HG03045 (cell line): Measurements from ENCODE around the gene EML3.
"Not testable (repeated sequence)": the region's sequence is repeated elsewhere in the genome, so short reads cannot be mapped to it uniquely, and the experiment has no call there.

ENCODE experiments used
- ATAC-seq: cut with Tn5 transposase; IDR thresholded peaks from one replicate; pipeline ENCODE4 v1.9.1; 2021; ENCODE audit warnings: mild to moderate bottlenecking, moderate library complexity; ENCODE audit not compliant: unreplicated experiment

The EML3 gene

DNA sequence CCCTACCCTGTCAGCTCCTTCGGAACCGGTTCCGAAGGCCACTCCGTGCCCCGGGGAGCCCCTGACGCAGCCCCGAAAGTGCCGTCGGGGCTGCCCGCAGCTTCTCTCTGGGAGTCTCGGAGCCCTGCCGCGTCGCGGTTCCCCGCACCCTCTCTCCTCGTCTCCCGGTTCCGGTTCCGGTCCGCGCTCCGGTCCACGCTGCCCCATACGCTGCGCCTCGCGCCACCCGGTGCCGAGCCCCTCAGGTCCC lies 11.5 kb downstream of the EML3 start:
- peak; percentile 20 for ATAC-seq

GRCh38 chr11:62600367-62601121 lies 12.0 kb downstream of the EML3 start:
- ATAC-seq: no peak

DNA sequence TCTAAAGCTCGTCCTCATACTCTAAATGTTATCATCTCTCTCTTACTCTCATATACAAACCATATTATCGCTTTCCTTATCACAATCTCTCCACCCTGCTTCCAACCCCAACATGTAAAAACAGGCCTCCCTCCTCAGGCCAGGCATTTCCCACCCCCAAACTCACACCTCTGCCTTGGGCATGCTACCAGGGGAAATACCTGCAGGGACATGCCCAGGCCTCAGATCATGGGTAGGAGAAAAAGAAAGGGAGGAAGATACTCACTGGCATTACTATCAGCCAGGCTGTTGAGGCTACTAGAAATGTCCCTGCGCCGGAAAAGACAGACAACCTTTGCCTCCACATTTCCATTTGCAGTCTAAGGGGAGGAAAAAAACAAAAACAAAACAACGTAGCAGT lies 12.7 kb downstream of the EML3 start:
- no peak for ATAC-seq

DNA sequence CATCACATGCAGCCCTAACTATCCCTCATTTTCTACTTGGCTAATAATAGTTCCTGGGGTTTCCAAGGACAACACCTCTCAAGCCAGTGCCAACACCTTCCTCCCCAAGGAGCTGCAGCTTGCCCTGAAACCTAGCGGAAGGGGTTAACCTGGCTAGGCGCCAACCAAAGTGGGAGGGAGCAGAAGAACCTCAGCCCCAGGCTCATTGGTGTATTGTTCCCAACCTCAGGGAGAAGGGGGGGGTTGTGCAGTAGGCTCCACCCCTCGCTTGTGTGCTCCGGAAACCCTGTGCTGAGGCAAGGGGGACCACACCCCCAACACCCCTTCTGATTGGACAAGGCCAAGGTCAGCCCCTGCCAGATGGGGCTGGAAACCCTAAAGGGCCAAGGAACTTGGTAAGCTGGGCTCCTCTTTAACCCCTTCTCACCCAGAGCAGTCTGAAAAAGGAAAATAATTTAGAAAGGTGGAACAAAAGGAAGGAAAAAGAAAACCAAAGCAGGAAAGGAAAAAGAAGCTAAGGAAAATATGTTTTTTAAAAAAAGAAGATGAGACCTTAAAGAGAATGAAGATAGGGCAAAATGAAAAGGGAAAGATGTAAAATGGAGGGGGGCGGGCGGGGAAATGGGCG lies 13.4 kb downstream of the EML3 start:
- peak; percentile 50 for ATAC-seq

DNA sequence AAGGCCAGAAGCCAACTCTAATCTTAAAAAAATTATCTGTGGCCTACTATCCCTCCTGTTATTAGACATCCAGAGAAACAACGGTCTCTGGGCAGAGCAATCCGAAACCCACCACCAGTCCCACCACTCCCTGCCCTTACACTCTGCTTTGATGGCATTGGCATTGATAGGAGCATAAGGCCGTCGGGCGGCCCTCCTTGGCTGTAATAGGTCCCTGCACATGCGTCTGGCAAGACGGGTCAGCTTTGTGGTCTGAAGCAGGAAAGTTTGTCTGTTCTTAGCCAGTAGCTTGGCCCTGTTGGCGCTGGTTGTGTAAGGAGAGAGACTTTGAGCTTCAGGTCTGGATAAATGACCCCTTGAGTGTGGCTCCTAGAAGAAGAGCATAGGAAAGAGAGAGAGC lies 17.5 kb downstream of the EML3 start:
- ATAC-seq: no peak

DNA sequence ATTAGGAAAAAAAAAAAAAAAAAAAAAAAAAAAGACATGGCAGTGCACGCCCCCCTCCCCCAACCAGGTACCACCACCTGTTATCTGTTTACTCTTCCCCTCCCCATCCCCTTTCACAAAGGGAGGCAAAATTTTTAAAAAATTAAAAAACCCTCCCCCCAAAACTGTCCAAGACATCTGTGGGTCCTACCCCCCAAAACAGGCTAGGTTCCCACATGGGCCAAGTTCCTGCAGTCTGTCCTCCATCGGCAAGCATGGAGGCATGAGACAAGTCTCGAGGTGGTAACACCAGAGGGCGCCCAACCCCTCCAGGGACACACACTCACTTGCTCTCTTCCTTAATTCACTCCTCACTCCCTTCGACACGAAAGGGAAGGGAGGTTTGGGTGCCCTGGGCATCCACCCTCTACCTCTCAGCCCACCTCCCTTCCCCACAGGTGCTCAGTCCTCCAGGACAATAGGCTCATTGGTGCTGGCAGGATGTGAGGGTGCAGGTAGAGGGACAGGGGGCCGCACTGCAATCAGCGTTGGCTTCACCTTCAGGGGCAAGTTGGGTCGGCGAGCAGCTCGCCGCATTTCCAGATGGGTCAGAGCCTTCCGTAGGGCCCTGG lies 19.0 kb downstream of the EML3 start:
- no peak for ATAC-seq

- no peak for ATAC-seq
These were observed 19.6 kb downstream of the EML3 start for GRCh38 chr11:62592989-62593421.

DNA sequence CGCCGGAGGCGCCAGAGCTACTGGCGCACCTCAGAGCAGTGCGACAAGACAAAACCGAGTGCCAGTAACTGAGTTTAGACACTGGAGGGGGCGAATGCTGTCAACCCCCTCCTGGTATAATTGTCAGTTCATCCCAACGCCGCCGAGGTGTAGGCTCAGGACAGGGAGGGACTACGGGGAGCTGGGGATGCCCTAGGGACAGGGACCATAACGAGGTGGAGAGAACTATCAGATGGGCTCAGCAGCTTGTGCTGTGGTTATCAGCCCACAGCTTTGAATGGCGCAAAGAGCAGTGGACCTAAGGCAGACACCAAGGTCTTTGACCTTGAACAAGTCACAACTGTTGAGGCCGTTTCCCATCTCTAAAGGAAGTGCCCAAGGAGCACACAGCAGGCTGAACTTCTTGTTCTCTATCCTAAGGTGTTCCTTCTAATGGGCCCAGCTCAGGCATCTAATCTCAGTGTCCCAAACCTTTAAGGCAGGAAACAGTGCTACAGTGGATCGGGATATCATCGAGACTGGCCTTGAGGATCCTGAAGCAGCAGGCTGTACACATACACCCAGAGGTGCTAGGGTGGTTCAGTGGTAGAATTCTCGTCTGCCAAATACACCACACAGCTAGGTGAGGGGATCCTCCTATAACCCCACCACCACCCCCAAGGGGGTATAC lies 20.3 kb downstream of the EML3 start:
- no peak for ATAC-seq

DNA sequence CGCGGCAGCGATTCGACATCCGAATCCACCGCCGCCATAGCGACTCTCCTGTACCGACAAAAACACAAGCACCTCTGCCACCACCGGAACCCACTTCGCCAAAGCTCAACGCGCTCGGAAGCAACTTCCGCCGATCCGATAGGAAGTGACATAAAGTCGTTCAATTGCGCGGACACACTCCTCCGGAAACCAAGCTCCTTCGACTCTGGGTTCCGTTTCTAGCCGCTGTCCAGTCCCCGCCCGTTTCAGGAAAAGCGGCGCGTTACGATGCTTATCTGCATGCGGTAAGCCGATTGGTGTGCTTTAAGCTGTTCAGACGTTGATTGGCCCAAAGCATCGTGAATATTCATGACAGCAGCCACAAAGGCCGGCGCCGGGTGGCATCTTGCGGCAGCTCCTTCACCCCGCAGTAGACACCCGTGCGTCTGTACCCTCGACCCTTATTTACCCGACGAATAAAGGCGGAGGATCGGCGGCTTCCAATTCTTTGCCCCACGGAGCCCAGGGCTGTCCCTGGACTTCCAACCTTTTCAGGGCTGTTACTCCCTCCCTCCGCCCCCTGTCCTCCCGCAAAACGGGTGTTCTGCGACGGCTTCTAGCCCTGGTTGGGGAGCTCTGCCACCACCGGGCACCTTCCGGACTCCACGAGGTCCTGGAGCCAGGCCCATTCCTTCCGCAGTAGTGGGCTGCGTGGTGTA lies 21.0 kb downstream of the EML3 start, which contains the start of gene TUT1:
TUT1 (minus strand) TSS at position 76 of the 698 bp plus-strand sequence; CDS start at position 38, 38 bp downstream.
- ATAC-seq: peak; percentile 88

DNA sequence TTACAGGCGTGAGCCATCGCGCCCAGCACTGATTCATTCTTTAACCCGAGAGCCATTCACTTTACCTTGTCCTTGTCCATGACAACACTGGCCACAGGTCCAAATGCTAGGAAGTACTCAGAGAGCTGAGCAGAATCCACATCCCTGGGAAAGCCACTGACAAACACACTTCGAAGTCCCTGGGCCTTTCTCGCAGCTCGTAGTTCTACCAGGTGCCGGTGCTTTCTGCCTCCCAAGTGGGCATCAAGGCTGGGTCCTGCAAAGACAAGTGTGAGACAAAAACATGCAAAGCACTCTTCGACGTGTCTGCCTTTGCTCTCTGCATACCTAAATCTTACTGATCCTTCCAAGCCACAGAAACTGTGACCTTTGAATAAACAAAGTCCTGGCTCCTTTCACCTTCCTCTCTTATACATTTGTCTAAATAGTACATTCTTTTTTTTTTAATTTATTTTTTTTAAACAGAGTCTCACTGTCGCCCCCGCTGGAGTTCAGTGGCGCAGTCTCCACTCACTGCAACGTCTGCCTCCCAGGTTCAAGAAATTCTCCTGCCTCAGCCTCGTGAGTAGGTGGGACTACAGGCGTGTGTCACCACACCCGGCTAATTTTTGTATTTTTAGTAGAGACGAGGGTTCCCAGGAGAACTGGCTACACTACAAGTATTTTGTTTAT lies 23.5 kb downstream of the EML3 start:
- ATAC-seq: no peak

GRCh38 chr11:62585356-62585755 lies 27.2 kb downstream of the EML3 start:
- ATAC-seq: not testable (repeated sequence)

GRCh38 chr11:62581735-62582134 lies 30.8 kb downstream of the EML3 start:
- not testable (repeated sequence) for ATAC-seq

- ATAC-seq: no peak
These were observed 31.4 kb downstream of the EML3 start for GRCh38 chr11:62580959-62581715.

GRCh38 chr11:62579252-62579651 lies 33.3 kb downstream of the EML3 start:
- ATAC-seq: no peak

DNA sequence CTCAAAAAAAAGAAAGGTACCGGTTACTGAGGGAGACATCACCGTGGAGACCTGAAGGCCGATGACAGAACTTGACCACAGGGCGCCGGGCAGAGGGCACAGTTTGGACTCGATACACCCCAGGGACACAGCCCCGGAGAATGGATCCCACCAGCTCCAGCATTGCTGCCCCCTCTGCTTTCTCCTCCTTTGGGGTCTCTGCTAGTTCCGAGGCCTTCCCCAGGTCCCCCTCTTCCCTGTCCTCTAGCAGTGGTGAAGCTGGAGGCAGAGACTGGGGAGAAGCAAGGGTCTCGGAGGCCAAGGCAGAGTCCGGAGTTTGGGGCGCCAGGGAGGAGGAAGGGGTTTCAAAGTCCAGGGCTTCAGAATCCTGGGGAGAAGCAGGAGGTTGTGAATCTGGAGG lies 34.0 kb downstream of the EML3 start:
- no peak for ATAC-seq

- ATAC-seq: no peak
These were observed 35.4 kb downstream of the EML3 start for GRCh38 chr11:62577046-62577714.

DNA sequence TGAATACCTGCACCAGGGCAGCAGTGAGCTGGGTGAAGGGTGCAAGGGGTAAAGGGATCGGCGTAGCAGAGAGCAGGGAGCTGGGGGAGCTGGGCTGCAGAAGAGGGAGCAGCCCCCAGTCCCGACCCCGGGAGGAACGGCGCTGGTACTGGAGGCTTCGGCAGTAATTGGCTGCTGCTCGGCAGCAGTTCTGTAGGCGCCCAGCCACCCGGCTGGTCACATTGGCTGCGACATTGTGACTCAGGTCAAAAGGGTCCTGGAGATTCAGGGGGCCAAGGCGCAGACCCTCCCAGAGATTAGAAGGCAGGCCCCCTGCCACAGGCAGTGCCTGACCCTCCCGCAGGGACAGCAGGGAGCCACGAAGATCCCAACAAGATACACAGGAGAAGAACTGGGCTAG lies 36.7 kb downstream of the EML3 start:
- no peak for ATAC-seq

- no peak for ATAC-seq
These were observed 37.4 kb downstream of the EML3 start for GRCh38 chr11:62575156-62575555.

DNA sequence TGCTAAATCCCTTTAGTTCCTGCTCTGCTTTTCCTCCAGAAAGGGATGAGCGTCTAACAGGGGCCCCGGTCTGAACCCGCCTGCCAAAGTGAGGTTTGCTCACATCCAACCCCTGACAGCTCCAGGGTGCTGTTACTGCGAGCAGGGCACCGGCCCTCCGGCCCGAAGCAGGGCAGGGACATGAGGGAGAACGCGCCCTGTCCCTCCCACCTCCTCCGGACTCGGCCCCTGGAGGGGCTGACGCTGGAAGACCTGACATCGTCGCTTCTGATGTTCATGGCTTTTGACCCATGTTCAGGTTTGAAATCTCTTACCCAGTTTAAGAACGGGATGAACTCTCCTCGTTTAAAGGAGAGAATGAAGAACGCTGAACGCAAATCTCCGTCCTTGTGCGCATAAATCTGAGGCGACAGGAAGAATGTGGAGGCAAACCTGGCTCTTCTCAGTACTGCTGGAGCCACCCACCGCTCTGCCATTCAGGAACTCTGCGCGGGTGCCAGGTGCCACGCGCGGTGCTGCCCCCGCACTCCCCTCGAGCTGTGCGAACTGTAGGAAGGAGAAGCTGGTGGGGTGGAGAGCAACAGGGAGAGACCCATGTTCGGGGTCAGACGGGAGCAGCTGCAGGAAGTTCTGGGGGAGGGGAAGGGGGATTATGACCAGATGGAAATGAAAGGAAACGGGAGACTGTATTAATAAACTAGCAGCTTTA lies 38.1 kb downstream of the EML3 start:
- peak; percentile 16 for ATAC-seq
